HG02885 (cell line): ENCODE data around the gene P4HB.

Source experiments
- ATAC-seq: cut with Tn5 transposase; IDR thresholded peaks from one replicate; pipeline ENCODE4 v1.9.1; 2021; ENCODE audit warnings: mild to moderate bottlenecking; ENCODE audit not compliant: unreplicated experiment, poor library complexity

The P4HB gene

GRCh38 chr17:81898029-81898866 lies 37.9 kb upstream of the P4HB start:
- ATAC-seq: no peak

- no peak for ATAC-seq
Observed at GRCh38 chr17:81895400-81895799, 35.1 kb upstream of the P4HB start.

GRCh38 chr17:81891303-81891552 lies 30.9 kb upstream of the P4HB start:
- ATAC-seq: peak; percentile 29

GRCh38 chr17:81890447-81891302 lies 30.3 kb upstream of the P4HB start:
- no peak for ATAC-seq

GRCh38 chr17:81889602-81890001 lies 29.3 kb upstream of the P4HB start:
- no peak for ATAC-seq

- ATAC-seq: no peak
Observed at GRCh38 chr17:81888988-81889595, 28.8 kb upstream of the P4HB start.

GRCh38 chr17:81888105-81888987 lies 28.0 kb upstream of the P4HB start:
- no peak for ATAC-seq

GRCh38 chr17:81885869-81886548 lies 25.7 kb upstream of the P4HB start:
- no peak for ATAC-seq

- no peak for ATAC-seq
Observed at GRCh38 chr17:81885454-81885853, 25.1 kb upstream of the P4HB start.

- no peak for ATAC-seq
Observed at GRCh38 chr17:81884968-81885367, 24.6 kb upstream of the P4HB start.

- no peak for ATAC-seq
Observed at GRCh38 chr17:81884520-81884919, 24.2 kb upstream of the P4HB start.

GRCh38 chr17:81879121-81879520 lies 18.8 kb upstream of the P4HB start:
- no peak for ATAC-seq

GRCh38 chr17:81878294-81878693 lies 18.0 kb upstream of the P4HB start:
- no peak for ATAC-seq

GRCh38 chr17:81877569-81877968 lies 17.2 kb upstream of the P4HB start:
- ATAC-seq: no peak

- ATAC-seq: peak; percentile 56
Observed at GRCh38 chr17:81871387-81872230, 11.3 kb upstream of the P4HB start.

GRCh38 chr17:81870981-81871386 lies 10.6 kb upstream of the P4HB start, which contains the start of gene ARHGDIA:
Gene ARHGDIA (minus strand): TSS chr17:81871337. CDS start chr17:81869930, 1,407 bp downstream.
- ATAC-seq: peak; percentile 22

GRCh38 chr17:81870131-81870980 lies 10.0 kb upstream of the P4HB start:
- no peak for ATAC-seq
